Spleen (tissue), 7 donors: ENCODE results near the gene KRT33B.

Source experiments
- POLR2A ChIP-seq, 3 donors: fragments of 450-650 bp; IDR thresholded peaks; one replicate each; pipeline ENCODE4 v1.5.1; 2017; ENCODE audit warnings: antibody characterized with exemption in 3 of 3, mild to moderate bottlenecking in 1 of 3
- POLR2AphosphoS5 ChIP-seq, 3 donors: sonication (generic); formaldehyde crosslinking; IDR thresholded peaks; one replicate each; pipeline ENCODE4 v1.5.1; 2017; ENCODE audit warnings: antibody characterized with exemption in 3 of 3
- TF ChIP-seq, protein P1 (sequence below), 11 experiments: fragments of 200-600 bp in 7 of 11; fragments of 450-650 bp in 4 of 11; sonication (generic) in 4 of 11; IDR thresholded peaks in 8 of 11; conservative IDR thresholded peaks in 3 of 11; 1 replicate in 7 of 11; 2 replicates in 4 of 11; pipeline versions ENCODE4 v1.4.0 to v1.8.0; 2016 to 2021; ENCODE audit warnings: antibody characterized with exemption in 11 of 11, inconsistent platforms in 4 of 11, mild to moderate bottlenecking in 1 of 11
- donor health status: DM: no; HTN: no; CAD: no; lungs with moderate emphysema.
- donor health status: DM: no; HTN: no; CAD: no.
- donor health status: DM: no; HTN: no; CAD: no.

DNA sequence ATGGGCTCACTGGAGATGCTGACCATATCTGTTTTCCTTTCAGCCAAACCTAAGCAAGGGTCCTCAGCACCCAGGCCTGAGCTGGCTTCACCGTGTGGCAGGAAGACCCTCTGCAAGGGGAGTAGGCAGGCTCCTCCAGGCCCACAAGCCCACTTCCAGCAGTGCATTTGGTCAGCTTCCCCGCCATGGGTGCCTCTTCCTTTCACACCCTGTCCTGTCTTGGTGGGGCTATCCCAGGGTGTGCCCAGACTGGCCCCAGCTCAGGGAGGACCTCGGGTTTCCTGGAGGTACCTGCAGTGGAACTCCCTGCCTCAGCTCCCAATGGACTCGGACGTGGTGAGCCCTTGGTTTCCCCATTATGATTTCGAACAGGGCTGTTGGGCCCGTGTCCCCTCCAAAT, 41.4 kb downstream of the KRT33B start:
- TF ChIP-seq, protein P1, sequence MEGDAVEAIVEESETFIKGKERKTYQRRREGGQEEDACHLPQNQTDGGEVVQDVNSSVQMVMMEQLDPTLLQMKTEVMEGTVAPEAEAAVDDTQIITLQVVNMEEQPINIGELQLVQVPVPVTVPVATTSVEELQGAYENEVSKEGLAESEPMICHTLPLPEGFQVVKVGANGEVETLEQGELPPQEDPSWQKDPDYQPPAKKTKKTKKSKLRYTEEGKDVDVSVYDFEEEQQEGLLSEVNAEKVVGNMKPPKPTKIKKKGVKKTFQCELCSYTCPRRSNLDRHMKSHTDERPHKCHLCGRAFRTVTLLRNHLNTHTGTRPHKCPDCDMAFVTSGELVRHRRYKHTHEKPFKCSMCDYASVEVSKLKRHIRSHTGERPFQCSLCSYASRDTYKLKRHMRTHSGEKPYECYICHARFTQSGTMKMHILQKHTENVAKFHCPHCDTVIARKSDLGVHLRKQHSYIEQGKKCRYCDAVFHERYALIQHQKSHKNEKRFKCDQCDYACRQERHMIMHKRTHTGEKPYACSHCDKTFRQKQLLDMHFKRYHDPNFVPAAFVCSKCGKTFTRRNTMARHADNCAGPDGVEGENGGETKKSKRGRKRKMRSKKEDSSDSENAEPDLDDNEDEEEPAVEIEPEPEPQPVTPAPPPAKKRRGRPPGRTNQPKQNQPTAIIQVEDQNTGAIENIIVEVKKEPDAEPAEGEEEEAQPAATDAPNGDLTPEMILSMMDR (IDR thresholded peaks at IDR 0.05 in 8 of 11, conservative IDR thresholded peaks at IDR 0.05 in 3 of 11), result no peak
- TF ChIP-seq POLR2A (IDR thresholded peaks at IDR 0.05) (no peak), POLR2AphosphoS5 (IDR thresholded peaks at IDR 0.05) (no peak)
